ENCODE measurements around the gene ZDHHC21. TPM values are rescaled to one million over a fixed set of nuclear protein-coding genes. Genes with fewer than 3 reads are reported as not detected.

The ZDHHC21 gene
- total RNA-seq, 1 donor from 2014 or later: 10.1 TPM

GRCh38 chr9:14584571-14584970 lies 108.7 kb downstream of the ZDHHC21 start:
- H3K4me1 Mint-ChIP-seq (ENCODE audit: unreplicated experiment): no peaks in the 10 kb centered on the region
- no peak for DNase-seq (ENCODE audit: extremely low spot score, unreplicated experiment)
- no peaks in the 10 kb centered on the region for H3K27me3 Mint-ChIP-seq
- no peak for TF ChIP-seq CTCF (conservative IDR thresholded peaks at IDR 0.05)
- H3K36me3 Mint-ChIP-seq: no peaks in the 10 kb centered on the region
- H3K4me3 Mint-ChIP-seq: no peak overlapping the region
- H3K27ac Mint-ChIP-seq: no peak overlapping the region
- H3K9me3 Mint-ChIP-seq: peaks cover 15% of the 10 kb centered on the region

- DNase-seq (ENCODE audit: extremely low spot score, unreplicated experiment): no peak
- TF ChIP-seq CTCF (conservative IDR thresholded peaks at IDR 0.05): no peak
- H3K4me1 Mint-ChIP-seq (ENCODE audit: unreplicated experiment): no peaks in the 10 kb centered on the region
- H3K36me3 Mint-ChIP-seq: peaks cover 3% of the 10 kb centered on the region
- peaks cover 29% of the 10 kb centered on the region for H3K9me3 Mint-ChIP-seq
- no peaks in the 10 kb centered on the region for H3K27me3 Mint-ChIP-seq
- no peak overlapping the region for H3K27ac Mint-ChIP-seq
- H3K4me3 Mint-ChIP-seq: no peak overlapping the region
Measured at GRCh38 chr9:14578030-14578429, 115.2 kb downstream of the ZDHHC21 start.

GRCh38 chr9:14574173-14574572 lies 119.1 kb downstream of the ZDHHC21 start:
- no peak for DNase-seq (ENCODE audit: extremely low spot score, unreplicated experiment)
- H3K9me3 Mint-ChIP-seq: peaks cover 14% of the 10 kb centered on the region
- no peaks in the 10 kb centered on the region for H3K4me1 Mint-ChIP-seq (ENCODE audit: unreplicated experiment)
- H3K27ac Mint-ChIP-seq: no peak overlapping the region
- H3K27me3 Mint-ChIP-seq: no peaks in the 10 kb centered on the region
- H3K4me3 Mint-ChIP-seq: no peak overlapping the region
- peaks cover 3% of the 10 kb centered on the region for H3K36me3 Mint-ChIP-seq
- no peak for TF ChIP-seq CTCF (conservative IDR thresholded peaks at IDR 0.05)

GRCh38 chr9:14573319-14573718 lies 119.9 kb downstream of the ZDHHC21 start:
- Mint-ChIP-seq H3K27me3 (no peaks in the 10 kb centered on the region), H3K27ac (no peak overlapping the region), H3K9me3 (peaks cover 8% of the 10 kb centered on the region), H3K4me1 (ENCODE audit: unreplicated experiment) (no peaks in the 10 kb centered on the region), H3K36me3 (peaks cover 3% of the 10 kb centered on the region), H3K4me3 (no peak overlapping the region)
- TF ChIP-seq CTCF (conservative IDR thresholded peaks at IDR 0.05): no peak
- DNase-seq (ENCODE audit: extremely low spot score, unreplicated experiment): no peak

GRCh38 chr9:14565352-14566016 lies 127.7 kb downstream of the ZDHHC21 start:
- no peak for TF ChIP-seq CTCF (conservative IDR thresholded peaks at IDR 0.05)
- H3K27ac Mint-ChIP-seq: no peak overlapping the region

More at GRCh38 chr9:14565352-14566016, 127.7 kb downstream of the ZDHHC21 start:
- Mint-ChIP-seq H3K36me3 (no peaks in the 10 kb centered on the region), H3K4me3 (no peak overlapping the region), H3K27me3 (no peaks in the 10 kb centered on the region), H3K9me3 (peaks cover 5% of the 10 kb centered on the region), H3K4me1 (ENCODE audit: unreplicated experiment) (peaks cover 18% of the 10 kb centered on the region)
- no peak for DNase-seq (ENCODE audit: extremely low spot score, unreplicated experiment)

All from type B pancreatic cell (in vitro differentiated cells).